GM12878 (cell line): ENCODE measurements around the gene SKIL. TPM values are rescaled to one million over a fixed set of nuclear protein-coding genes. Genes with fewer than 3 reads are reported as not detected.
A peak's percentile ranks its signal among the peaks of the same experiment; 100 is the strongest.

ENCODE experiments used
- CBFB ChIP-seq: IDR thresholded peaks from 2 replicates; pipeline ENCODE4 v1.6.1; 2016; ENCODE audit warnings: antibody characterized with exemption, low read depth
- EP300 ChIP-seq, 2 experiments: fragments of 150-350 bp in 1 of 2; IDR thresholded peaks; 2 replicates each; pipeline ENCODE4 v1.6.1; 2011 to 2012; ENCODE audit warnings: low read depth in 2 of 2, low read length in 2 of 2, borderline replicate concordance in 1 of 2, improper control_type of control experiment in 1 of 2, inconsistent platforms in 1 of 2; ENCODE audit not compliant: control insufficient read depth in 1 of 2
- FOXM1 ChIP-seq: IDR thresholded peaks from 2 replicates; pipeline ENCODE4 v1.6.1; 2012; ENCODE audit warnings: low read depth, mild to moderate bottlenecking, inconsistent platforms, low read length, moderate library complexity
- GABPA ChIP-seq: IDR thresholded peaks from 2 replicates; pipeline ENCODE4 v1.6.1; 2014; ENCODE audit warnings: antibody characterized with exemption, low read depth, mild to moderate bottlenecking, inconsistent platforms
- HCFC1 ChIP-seq: fragments of 150-350 bp; IDR thresholded peaks from 2 replicates; pipeline ENCODE4 v1.6.1; 2014; ENCODE audit warnings: low read length
- HDAC6 ChIP-seq: fragments of 200-600 bp; sonication (generic); IDR thresholded peaks from one replicate; pipeline ENCODE4 v1.8.0; 2017; ENCODE audit warnings: antibody characterized with exemption; ENCODE audit not compliant: unreplicated experiment
- KDM1A ChIP-seq: fragments of 200-600 bp; sonication (generic); IDR thresholded peaks from 2 replicates; pipeline ENCODE4 v1.6.1; 2016; ENCODE audit warnings: borderline replicate concordance
- KLF5 ChIP-seq: fragments of 450-650 bp; IDR thresholded peaks from 2 replicates; pipeline ENCODE4 v1.6.1; 2014; ENCODE audit warnings: mild to moderate bottlenecking; ENCODE audit not compliant: partially characterized antibody
- MEF2A ChIP-seq: IDR thresholded peaks from 2 replicates; pipeline ENCODE4 v1.6.1; 2011; ENCODE audit warnings: low read depth, mild to moderate bottlenecking, low read length, moderate library complexity; ENCODE audit not compliant: insufficient read depth
- NR2F1 ChIP-seq: fragments of 450-650 bp; conservative IDR thresholded peaks from 2 replicates; pipeline ENCODE4 v1.6.1; 2017; ENCODE audit warnings: mild to moderate bottlenecking
- RELA ChIP-seq: fragments of 450-650 bp; IDR thresholded peaks from 2 replicates; pipeline ENCODE4 v1.8.0; 2014; ENCODE audit warnings: borderline replicate concordance; ENCODE audit not compliant: partially characterized antibody
- RFX5 ChIP-seq: IDR thresholded peaks from 2 replicates; pipeline ENCODE4 v1.6.1; 2011; ENCODE audit warnings: low read depth, low read length, improper control_type of control experiment
- SIX5 ChIP-seq: IDR thresholded peaks from 2 replicates; pipeline ENCODE4 v1.6.1; 2011; ENCODE audit warnings: mild to moderate bottlenecking, low read depth, low read length, moderate library complexity; ENCODE audit not compliant: severe bottlenecking
- SMC3 ChIP-seq: IDR thresholded peaks from 2 replicates; pipeline ENCODE4 v1.6.1; 2011; ENCODE audit warnings: low read length, improper control_type of control experiment, borderline replicate concordance
- STAT3 ChIP-seq: IDR thresholded peaks from 2 replicates; pipeline ENCODE4 v1.6.1; 2011; ENCODE audit warnings: low read depth, low read length, improper control_type of control experiment
- TCF7 ChIP-seq: IDR thresholded peaks from 2 replicates; pipeline ENCODE4 v1.6.1; 2014; ENCODE audit warnings: antibody characterized with exemption, borderline replicate concordance
- ZNF217 ChIP-seq: fragments of 450-650 bp; IDR thresholded peaks from 2 replicates; pipeline ENCODE4 v1.6.1; 2017; ENCODE audit warnings: antibody characterized with exemption, mild to moderate bottlenecking
- polyA plus RNA-seq, 11 experiments: library from polyadenylated mRNA; depleted of rRNA in 4 of 11; unstranded in 6 of 11; stranded (reverse) in 5 of 11; fragments of >200 nt; fragmentation: Nextera tagmentation in 4 of 11; fragmentation: Illumina TruSeq in 1 of 11; extraction: Ambion mirVana in 4 of 11; extraction: Trizol in 1 of 11; gene quantifications; 1 replicate in 1 of 11; 2 replicates in 10 of 11; pipeline versions ENCODE4 v1.2.1 to v1.2.3, GENCODE V29; 2011 to 2016; ENCODE audit warnings: inconsistent platforms in 2 of 11, missing spikeins in 2 of 11, low read depth in 1 of 11
- total RNA-seq, 4 experiments: library from RNA; depleted of rRNA in 3 of 4; stranded (reverse); fragments of >200 nt in 3 of 4; fragmentation: Illumina TruSeq in 1 of 4; extraction: Trizol in 1 of 4; gene quantifications; 2 replicates each; pipeline versions ENCODE4 v1.2.1 to v1.2.3, GENCODE V29; 2013 to 2021
- TF ChIP-seq, protein P1 (sequence below): fragments of 450-650 bp; IDR thresholded peaks from 2 replicates; pipeline ENCODE4 v1.6.1; 2017; ENCODE audit warnings: mild to moderate bottlenecking, moderate library complexity
- TF ChIP-seq, protein P2 (sequence below): fragments of 450-650 bp; conservative IDR thresholded peaks from 2 replicates; pipeline ENCODE4 v1.6.1; 2017; ENCODE audit warnings: mild to moderate bottlenecking, moderate library complexity
- TF ChIP-seq, protein P3 (sequence below): fragments of 450-650 bp; IDR thresholded peaks from 2 replicates; pipeline ENCODE4 v1.6.1; 2016; ENCODE audit warnings: mild to moderate bottlenecking
- TF ChIP-seq, protein P4 (sequence below): IDR thresholded peaks from 2 replicates; pipeline ENCODE4 v1.6.1; 2012; ENCODE audit warnings: low read length, inconsistent platforms

The SKIL gene
- total and polyA plus RNA-seq, 10 of the 15 experiments (the other 5 are each of a cell fraction or from before 2014, with no cell fraction given) = 2.7 to 14.8 (median 6.7) TPM

DNA sequence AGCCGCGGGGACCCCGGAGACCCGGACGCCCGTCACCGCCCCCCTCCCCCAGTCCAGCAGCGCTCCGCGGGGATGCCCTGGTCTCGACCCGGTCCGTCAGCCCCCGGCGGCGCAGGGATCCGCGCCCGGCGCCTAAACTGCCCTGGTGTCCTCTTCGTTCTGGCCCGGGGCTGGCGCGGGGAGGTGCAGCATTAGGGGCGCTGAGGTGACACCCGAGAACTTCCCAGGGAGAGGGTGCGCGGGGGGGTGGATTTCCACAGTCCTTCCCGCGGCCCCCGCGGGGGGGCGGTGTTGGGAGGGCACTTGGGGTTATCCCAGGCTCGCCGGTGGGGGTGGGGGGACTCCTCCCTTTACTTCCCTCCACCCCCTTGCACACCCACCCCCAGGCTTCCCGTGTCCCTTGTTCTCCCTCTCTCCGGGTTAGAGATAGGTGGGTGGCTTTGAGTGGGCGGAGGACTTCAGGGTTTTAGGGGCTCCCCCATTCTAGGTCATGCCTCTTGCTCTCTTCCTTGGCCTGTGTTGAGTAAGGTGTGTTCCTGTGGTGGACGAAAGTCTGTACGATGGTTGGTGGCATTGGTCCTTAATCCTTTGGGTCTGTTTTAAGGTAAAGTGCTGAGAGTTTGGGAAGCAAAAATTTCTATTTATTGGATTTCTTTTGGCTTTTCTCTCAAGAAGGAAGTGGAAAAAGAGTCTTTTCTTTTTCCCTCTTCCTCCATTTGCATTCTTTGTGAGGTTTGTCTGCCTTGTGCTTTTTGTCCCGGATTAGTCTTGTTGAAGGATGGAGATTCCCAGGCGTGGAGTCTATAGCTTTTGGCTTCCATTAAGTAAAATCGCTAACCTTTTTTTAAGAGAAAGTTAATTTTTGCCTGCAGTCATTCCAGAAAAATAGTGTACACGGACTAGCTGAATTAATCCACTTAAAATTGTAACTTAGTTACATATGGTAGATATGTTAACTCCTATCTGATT is 811 bp downstream of the SKIL start (continued):
- TF ChIP-seq, protein P1, sequence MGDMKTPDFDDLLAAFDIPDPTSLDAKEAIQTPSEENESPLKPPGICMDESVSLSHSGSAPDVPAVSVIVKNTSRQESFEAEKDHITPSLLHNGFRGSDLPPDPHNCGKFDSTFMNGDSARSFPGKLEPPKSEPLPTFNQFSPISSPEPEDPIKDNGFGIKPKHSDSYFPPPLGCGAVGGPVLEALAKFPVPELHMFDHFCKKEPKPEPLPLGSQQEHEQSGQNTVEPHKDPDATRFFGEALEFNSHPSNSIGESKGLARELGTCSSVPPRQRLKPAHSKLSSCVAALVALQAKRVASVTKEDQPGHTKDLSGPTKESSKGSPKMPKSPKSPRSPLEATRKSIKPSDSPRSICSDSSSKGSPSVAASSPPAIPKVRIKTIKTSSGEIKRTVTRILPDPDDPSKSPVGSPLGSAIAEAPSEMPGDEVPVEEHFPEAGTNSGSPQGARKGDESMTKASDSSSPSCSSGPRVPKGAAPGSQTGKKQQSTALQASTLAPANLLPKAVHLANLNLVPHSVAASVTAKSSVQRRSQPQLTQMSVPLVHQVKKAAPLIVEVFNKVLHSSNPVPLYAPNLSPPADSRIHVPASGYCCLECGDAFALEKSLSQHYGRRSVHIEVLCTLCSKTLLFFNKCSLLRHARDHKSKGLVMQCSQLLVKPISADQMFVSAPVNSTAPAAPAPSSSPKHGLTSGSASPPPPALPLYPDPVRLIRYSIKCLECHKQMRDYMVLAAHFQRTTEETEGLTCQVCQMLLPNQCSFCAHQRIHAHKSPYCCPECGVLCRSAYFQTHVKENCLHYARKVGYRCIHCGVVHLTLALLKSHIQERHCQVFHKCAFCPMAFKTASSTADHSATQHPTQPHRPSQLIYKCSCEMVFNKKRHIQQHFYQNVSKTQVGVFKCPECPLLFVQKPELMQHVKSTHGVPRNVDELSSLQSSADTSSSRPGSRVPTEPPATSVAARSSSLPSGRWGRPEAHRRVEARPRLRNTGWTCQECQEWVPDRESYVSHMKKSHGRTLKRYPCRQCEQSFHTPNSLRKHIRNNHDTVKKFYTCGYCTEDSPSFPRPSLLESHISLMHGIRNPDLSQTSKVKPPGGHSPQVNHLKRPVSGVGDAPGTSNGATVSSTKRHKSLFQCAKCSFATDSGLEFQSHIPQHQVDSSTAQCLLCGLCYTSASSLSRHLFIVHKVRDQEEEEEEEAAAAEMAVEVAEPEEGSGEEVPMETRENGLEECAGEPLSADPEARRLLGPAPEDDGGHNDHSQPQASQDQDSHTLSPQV = no peak
- peak; percentile 51 for TF ChIP-seq CBFB
- no peak for TF ChIP-seq TCF7
- TF ChIP-seq EP300 (IDR thresholded peaks at IDR 0.05; ENCODE audit: borderline replicate concordance in 1 of 2, control insufficient read depth in 1 of 2, low read depth in 2 of 2, low read length in 2 of 2) = no peak
- TF ChIP-seq, protein P2, sequence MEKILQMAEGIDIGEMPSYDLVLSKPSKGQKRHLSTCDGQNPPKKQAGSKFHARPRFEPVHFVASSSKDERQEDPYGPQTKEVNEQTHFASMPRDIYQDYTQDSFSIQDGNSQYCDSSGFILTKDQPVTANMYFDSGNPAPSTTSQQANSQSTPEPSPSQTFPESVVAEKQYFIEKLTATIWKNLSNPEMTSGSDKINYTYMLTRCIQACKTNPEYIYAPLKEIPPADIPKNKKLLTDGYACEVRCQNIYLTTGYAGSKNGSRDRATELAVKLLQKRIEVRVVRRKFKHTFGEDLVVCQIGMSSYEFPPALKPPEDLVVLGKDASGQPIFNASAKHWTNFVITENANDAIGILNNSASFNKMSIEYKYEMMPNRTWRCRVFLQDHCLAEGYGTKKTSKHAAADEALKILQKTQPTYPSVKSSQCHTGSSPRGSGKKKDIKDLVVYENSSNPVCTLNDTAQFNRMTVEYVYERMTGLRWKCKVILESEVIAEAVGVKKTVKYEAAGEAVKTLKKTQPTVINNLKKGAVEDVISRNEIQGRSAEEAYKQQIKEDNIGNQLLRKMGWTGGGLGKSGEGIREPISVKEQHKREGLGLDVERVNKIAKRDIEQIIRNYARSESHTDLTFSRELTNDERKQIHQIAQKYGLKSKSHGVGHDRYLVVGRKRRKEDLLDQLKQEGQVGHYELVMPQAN = no peak
- no peak for TF ChIP-seq GABPA
- TF ChIP-seq SMC3 = peak; percentile 18; the same call in 1 of the 2 replicates
- TF ChIP-seq MEF2A = 0 out of 2 replicates have a peak, but pooled peaks have one; percentile 19
- TF ChIP-seq HDAC6 = no peak
- no peak for TF ChIP-seq HCFC1
- TF ChIP-seq, protein P3, sequence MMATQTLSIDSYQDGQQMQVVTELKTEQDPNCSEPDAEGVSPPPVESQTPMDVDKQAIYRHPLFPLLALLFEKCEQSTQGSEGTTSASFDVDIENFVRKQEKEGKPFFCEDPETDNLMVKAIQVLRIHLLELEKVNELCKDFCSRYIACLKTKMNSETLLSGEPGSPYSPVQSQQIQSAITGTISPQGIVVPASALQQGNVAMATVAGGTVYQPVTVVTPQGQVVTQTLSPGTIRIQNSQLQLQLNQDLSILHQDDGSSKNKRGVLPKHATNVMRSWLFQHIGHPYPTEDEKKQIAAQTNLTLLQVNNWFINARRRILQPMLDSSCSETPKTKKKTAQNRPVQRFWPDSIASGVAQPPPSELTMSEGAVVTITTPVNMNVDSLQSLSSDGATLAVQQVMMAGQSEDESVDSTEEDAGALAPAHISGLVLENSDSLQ = 0 out of 2 replicates have a peak, but pooled peaks have one; percentile 4
- no peak for TF ChIP-seq RFX5
- no peak for TF ChIP-seq SIX5
- TF ChIP-seq, protein P4, sequence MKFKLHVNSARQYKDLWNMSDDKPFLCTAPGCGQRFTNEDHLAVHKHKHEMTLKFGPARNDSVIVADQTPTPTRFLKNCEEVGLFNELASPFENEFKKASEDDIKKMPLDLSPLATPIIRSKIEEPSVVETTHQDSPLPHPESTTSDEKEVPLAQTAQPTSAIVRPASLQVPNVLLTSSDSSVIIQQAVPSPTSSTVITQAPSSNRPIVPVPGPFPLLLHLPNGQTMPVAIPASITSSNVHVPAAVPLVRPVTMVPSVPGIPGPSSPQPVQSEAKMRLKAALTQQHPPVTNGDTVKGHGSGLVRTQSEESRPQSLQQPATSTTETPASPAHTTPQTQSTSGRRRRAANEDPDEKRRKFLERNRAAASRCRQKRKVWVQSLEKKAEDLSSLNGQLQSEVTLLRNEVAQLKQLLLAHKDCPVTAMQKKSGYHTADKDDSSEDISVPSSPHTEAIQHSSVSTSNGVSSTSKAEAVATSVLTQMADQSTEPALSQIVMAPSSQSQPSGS = no peak
- TF ChIP-seq NR2F1 = peak; percentile 73; the same call in 1 of the 2 replicates
- TF ChIP-seq ZNF217 = no peak
- no peak for TF ChIP-seq KDM1A
- TF ChIP-seq STAT3 = no peak
- no peak; the same call in 1 of the 2 replicates for TF ChIP-seq FOXM1
- TF ChIP-seq KLF5 = no peak
- no peak for TF ChIP-seq RELA
